ENCODE data around the gene CYP4A11. TPM values are rescaled to one million over a fixed set of nuclear protein-coding genes. Genes with fewer than 3 reads are reported as not detected.

Gene CYP4A11
- total and polyA plus RNA-seq, 2 donors (not counting 3 experiments of a cell fraction or from before 2014, with no cell fraction given): not detected

Small RNA genes lying within 50 kb of the gene (small RNA-seq; reads per million reads assigned to genes)
- gene CYP4A26P (ENCODE audit: insufficient read depth, insufficient read length, low read depth, low replicate concordance): not detected

Other genes with a start within 250 kb of the CYP4A11 start
- 81.7 and 81.9 TPM in 2 replicates for gene EFCAB14, start 222.4 kb downstream of the CYP4A11 start, total RNA-seq
- 28.7 and 30.0 TPM in 2 replicates for gene EFCAB14, start 222.4 kb downstream of the CYP4A11 start, polyA plus RNA-seq
- not detected in 2 replicates for gene CYP4B1, start 142.4 kb downstream of the CYP4A11 start, total RNA-seq
- not detected in 2 replicates for gene CYP4B1, start 142.4 kb downstream of the CYP4A11 start, polyA plus RNA-seq
- 2.3 and 3.7 TPM in 2 replicates for gene CYP4X1, start 82.2 kb upstream of the CYP4A11 start, total RNA-seq
- 2.4 and 3.2 TPM in 2 replicates for gene CYP4X1, start 82.2 kb upstream of the CYP4A11 start, polyA plus RNA-seq
- gene CYP4Z1, start 125.8 kb upstream of the CYP4A11 start, total RNA-seq: not detected in 2 replicates
- gene CYP4Z1, start 125.8 kb upstream of the CYP4A11 start, polyA plus RNA-seq: 0.03 TPM in 1 of 2 replicates, not detected in the other
- gene CYP4A22, start 196.0 kb upstream of the CYP4A11 start, total RNA-seq: not detected in 2 replicates
- gene CYP4A22, start 196.0 kb upstream of the CYP4A11 start, polyA plus RNA-seq: not detected in 2 replicates
- not detected in 2 replicates for gene PDZK1IP1, start 248.6 kb upstream of the CYP4A11 start, total RNA-seq
- 0.52 and 0.60 TPM in 2 replicates for gene PDZK1IP1, start 248.6 kb upstream of the CYP4A11 start, polyA plus RNA-seq

Measured in endothelial cell of umbilical vein (primary cell).